HepG2 (cell line): ENCODE data around the gene VWA5B1. TPM values are rescaled to one million over a fixed set of nuclear protein-coding genes. Genes with fewer than 3 reads are reported as not detected.

Experiments used
- FOSL2 ChIP-seq: sonication (generic); formaldehyde crosslinking; IDR thresholded peaks from 2 replicates; pipeline ENCODE4 v1.4.0; 2020; ENCODE audit warnings: missing genetic modification reagents
- HOXA5 ChIP-seq: sonication (generic); formaldehyde crosslinking; IDR thresholded peaks from 2 replicates; pipeline ENCODE4 v1.4.0; 2020; ENCODE audit warnings: missing genetic modification reagents
- KLF15 ChIP-seq: sonication (generic); formaldehyde crosslinking; IDR thresholded peaks from 2 replicates; pipeline ENCODE4 v1.8.1; 2023; ENCODE audit warnings: borderline replicate concordance, mild to moderate bottlenecking, inconsistent platforms, missing genetic modification reagents, mixed read lengths
- PAWR ChIP-seq: sonication (generic); formaldehyde crosslinking; IDR thresholded peaks from 2 replicates; pipeline ENCODE4 v1.4.0; 2020; ENCODE audit warnings: missing genetic modification reagents, mild to moderate bottlenecking, borderline replicate concordance
- PBX2 ChIP-seq: IDR thresholded peaks from 2 replicates; pipeline ENCODE4 v1.6.1; 2016; ENCODE audit warnings: control low read depth
- SMAD1 ChIP-seq: sonication (generic); formaldehyde crosslinking; IDR thresholded peaks from 2 replicates; pipeline ENCODE4 v1.4.0; 2020; ENCODE audit warnings: missing genetic modification reagents, low read depth, mild to moderate bottlenecking, borderline replicate concordance
- SMYD3 ChIP-seq: sonication (generic); formaldehyde crosslinking; IDR thresholded peaks from 2 replicates; pipeline ENCODE4 v1.8.1; 2023; ENCODE audit warnings: mild to moderate bottlenecking, missing genetic modification reagents
- SP2 ChIP-seq: sonication (generic); formaldehyde crosslinking; IDR thresholded peaks from 2 replicates; pipeline ENCODE4 v1.5.1; 2020; ENCODE audit warnings: mild to moderate bottlenecking, missing genetic modification reagents
- ZNF142 ChIP-seq: sonication (generic); formaldehyde crosslinking; IDR thresholded peaks from 2 replicates; pipeline ENCODE4 v1.4.0; 2020; ENCODE audit warnings: missing genetic modification reagents
- ZNF513 ChIP-seq: sonication (generic); formaldehyde crosslinking; conservative IDR thresholded peaks from 2 replicates; pipeline ENCODE4 v1.5.0; 2020; ENCODE audit warnings: missing genetic modification reagents
- ZNF768 ChIP-seq: sonication (generic); formaldehyde crosslinking; IDR thresholded peaks from 2 replicates; pipeline ENCODE4 v1.4.0; 2020; ENCODE audit warnings: missing genetic modification reagents
- polyA plus RNA-seq, 8 experiments: library from polyadenylated mRNA; depleted of rRNA in 3 of 8; stranded (reverse) in 7 of 8; unstranded in 1 of 8; fragments of >200 nt; fragmentation: Illumina TruSeq in 4 of 8; extraction: Trizol in 4 of 8; gene quantifications; 2 replicates each; pipeline versions ENCODE4 v1.2.1 to v1.2.3, GENCODE V29; 2011 to 2016; ENCODE audit warnings: low read depth in 4 of 8, missing spikeins in 1 of 8, mixed read lengths in 1 of 8; ENCODE audit not compliant: insufficient read depth in 1 of 8
- total RNA-seq, 5 experiments: library from RNA; depleted of rRNA; stranded (reverse); fragments of >200 nt; fragmentation: Illumina TruSeq; extraction: Trizol; gene quantifications; 2 replicates each; pipeline ENCODE4 v1.2.3, GENCODE V29; 2016; ENCODE audit warnings: low read depth in 1 of 5

VWA5B1 gene
- total and polyA plus RNA-seq, 2 of the 13 experiments (the other 11 are each of a cell fraction or from before 2014, with no cell fraction given): not detected

DNA sequence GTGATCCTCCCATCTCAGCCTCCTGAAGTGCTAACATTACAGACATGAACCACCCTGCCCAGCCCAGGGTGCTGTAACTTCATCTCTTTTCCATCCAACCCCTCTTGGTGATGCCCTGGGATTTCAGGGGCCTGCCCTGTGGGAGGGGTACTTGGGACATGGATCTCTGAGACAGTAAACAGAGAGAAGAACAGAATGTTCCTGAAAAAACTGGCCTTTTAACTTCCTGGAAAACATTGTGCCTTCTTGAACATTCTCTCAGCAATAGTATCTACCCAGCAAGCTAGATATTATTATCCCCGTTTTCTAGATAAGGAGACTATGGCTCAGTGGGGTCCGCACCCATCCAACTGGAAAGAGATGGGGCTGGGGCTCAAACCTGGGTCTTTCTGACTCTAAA, 57.0 kb downstream of the VWA5B1 start (continued):
- no peak for TF ChIP-seq ZNF142 (CRISPR knock-in tag)
- TF ChIP-seq SP2 (CRISPR knock-in tag): no peak
- no peak for TF ChIP-seq SMYD3 (CRISPR knock-in tag)
- TF ChIP-seq ZNF513 (CRISPR knock-in tag): no peak
- TF ChIP-seq PAWR (CRISPR knock-in tag): no peak
- TF ChIP-seq FOSL2 (CRISPR knock-in tag): no peak
- TF ChIP-seq ZNF768 (CRISPR knock-in tag): no peak
- TF ChIP-seq HOXA5 (CRISPR knock-in tag): no peak
- no peak for TF ChIP-seq KLF15 (CRISPR knock-in tag)
- TF ChIP-seq PBX2 (CRISPR knock-in tag): no peak
- no peak for TF ChIP-seq SMAD1 (CRISPR knock-in tag)
- TF ChIP-seq, all 625 proteins: peak for 0
